Measurements from ENCODE around the gene HYLS1.

Gene HYLS1

DNA sequence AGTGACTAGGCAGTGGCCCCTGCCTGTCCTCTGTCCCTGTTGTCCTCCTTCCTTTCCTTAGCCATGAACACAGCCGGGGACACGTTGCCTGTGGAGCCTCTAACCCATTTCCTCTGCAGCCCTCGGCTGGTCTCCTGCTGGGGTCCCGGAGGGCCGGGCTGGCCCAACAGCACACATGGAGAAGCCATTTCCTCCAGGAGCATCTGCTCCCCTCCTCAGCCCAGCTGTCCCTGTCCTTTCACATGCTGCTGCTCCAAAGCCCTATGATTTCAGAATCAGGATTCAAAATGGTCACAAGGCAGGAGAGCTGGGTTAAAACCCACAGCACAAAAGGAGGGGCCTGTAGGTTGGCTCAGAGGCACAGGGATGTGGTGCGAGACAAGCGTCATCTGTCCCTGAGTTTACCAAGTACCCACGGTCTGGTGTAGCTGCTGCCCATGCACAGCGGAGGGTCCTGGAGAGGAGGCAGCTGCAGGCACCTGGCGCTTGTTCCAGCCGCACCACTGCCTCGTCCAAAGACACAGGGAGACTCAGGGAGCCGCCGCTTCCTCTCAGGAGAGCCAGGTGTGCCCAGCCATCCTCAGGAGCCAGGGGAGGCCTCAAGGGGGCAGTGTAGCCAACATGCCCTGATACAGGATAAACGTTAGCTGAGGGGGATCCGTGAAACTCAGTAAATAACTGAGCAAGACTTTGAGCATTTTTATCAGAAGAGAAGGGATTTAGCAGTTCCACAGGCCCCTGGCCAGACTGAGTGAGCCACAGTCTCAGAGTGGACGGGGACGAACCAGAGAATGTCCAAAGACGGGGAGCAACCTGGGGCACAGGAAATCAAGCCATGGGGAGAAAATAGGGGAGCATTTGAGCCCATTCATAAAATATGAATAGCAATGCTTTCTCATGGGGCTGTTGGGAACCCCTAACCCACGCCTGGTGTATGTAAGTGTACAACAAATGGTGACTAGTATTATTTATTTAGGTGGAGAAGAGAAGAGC, 54.4 kb downstream of the HYLS1 start:
- Histone ChIP-seq H3K36me3 (no peaks in the 10 kb centered on the region), H3K9me3 (no peaks in the 10 kb centered on the region), H3K4me3 (ENCODE audit: low read depth, low read length) (no peak overlapping the region), H3K4me1 (peaks cover 4% of the 10 kb centered on the region; the same call in 1 of the 2 replicates), H3K27me3 (no peaks in the 10 kb centered on the region)
- TF ChIP-seq, protein P1, sequence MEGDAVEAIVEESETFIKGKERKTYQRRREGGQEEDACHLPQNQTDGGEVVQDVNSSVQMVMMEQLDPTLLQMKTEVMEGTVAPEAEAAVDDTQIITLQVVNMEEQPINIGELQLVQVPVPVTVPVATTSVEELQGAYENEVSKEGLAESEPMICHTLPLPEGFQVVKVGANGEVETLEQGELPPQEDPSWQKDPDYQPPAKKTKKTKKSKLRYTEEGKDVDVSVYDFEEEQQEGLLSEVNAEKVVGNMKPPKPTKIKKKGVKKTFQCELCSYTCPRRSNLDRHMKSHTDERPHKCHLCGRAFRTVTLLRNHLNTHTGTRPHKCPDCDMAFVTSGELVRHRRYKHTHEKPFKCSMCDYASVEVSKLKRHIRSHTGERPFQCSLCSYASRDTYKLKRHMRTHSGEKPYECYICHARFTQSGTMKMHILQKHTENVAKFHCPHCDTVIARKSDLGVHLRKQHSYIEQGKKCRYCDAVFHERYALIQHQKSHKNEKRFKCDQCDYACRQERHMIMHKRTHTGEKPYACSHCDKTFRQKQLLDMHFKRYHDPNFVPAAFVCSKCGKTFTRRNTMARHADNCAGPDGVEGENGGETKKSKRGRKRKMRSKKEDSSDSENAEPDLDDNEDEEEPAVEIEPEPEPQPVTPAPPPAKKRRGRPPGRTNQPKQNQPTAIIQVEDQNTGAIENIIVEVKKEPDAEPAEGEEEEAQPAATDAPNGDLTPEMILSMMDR (IDR thresholded peaks at IDR 0.05; ENCODE audit: low read depth, low read length) = peak; percentile 88
- peak; percentile 75 for DNase-seq

DNA sequence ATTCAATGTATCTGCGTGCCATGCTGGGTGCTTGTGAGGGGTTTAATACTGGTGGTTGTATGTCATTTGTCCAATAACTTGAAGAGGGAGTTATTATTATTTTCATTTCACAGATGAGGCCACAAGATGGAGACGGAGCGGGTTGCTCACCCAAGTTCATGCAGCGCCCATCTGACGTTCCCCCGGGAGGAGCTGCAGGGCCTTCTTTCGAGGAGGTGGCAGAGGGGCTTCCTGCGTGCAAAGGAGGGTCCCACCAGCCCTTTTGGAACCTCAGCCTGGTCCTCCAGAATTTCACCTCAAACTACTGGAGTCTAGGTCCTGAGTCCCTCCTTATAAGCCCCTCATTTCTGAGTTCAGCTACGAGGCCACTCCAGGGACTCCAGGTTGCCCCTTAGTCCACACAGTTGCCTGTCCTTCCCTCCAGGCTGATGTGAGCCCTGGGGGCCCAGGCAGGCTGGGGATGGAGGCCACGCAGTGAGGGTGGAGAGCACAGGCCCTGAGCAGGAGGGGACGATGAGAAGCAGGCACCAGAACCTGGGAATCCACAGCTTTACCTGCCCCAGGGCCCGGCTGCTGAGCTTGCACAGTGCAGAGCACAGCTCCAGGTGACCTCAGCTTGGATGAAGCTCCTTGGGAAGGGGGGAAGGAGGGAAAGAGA, 55.4 kb downstream of the HYLS1 start:
- DNase-seq = no peak
- Histone ChIP-seq H3K36me3 (no peaks in the 10 kb centered on the region), H3K4me3 (ENCODE audit: low read depth, low read length) (no peak overlapping the region), H3K27me3 (no peaks in the 10 kb centered on the region), H3K9me3 (no peaks in the 10 kb centered on the region), H3K4me1 (peaks cover 4% of the 10 kb centered on the region; the same call in 1 of the 2 replicates)
- TF ChIP-seq, protein P1 (IDR thresholded peaks at IDR 0.05; ENCODE audit: low read depth, low read length) = no peak

DNA sequence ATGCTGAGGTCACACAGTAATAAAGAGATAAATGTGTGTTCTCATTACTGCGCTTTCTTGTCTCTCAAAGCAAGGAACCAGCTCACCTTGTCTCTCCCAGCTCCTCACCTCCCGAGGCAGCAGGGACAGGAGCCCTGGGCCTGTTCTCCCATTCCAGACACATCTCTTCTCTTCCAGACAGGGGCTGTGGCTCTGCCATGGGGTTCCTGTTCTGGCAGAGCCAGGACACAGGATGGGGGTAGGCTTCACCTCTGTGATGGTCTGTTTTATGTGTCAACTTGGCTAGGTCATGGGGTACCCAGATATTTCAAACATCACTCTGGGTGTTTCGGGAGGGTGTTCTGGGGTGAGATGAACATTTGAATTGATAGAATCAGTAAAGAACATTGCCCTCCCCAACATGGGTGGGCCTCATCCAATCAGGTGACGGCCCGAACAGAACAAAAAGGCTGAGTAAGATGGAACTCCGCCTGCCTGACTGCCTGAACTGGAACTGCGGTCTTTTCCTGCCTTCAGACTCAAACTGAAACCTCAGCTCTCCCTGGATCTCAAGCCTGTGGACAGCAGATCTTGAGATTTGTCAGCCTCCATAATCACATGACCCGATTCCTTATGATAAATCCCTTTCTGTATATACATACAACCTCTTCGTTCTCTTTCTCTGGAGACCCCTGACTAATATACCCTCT, 56.3 kb downstream of the HYLS1 start:
- H3K27me3 ChIP-seq = no peaks in the 10 kb centered on the region
- DNase-seq = no peak
- no peak overlapping the region for H3K4me3 ChIP-seq (ENCODE audit: low read depth, low read length)
- no peaks in the 10 kb centered on the region for H3K9me3 ChIP-seq
- H3K36me3 ChIP-seq = peaks cover 6% of the 10 kb centered on the region; the same call in 1 of the 2 replicates
- TF ChIP-seq, protein P1 (IDR thresholded peaks at IDR 0.05; ENCODE audit: low read depth, low read length) = no peak
- H3K4me1 ChIP-seq = peaks cover 4% of the 10 kb centered on the region; the same call in 1 of the 2 replicates

DNA sequence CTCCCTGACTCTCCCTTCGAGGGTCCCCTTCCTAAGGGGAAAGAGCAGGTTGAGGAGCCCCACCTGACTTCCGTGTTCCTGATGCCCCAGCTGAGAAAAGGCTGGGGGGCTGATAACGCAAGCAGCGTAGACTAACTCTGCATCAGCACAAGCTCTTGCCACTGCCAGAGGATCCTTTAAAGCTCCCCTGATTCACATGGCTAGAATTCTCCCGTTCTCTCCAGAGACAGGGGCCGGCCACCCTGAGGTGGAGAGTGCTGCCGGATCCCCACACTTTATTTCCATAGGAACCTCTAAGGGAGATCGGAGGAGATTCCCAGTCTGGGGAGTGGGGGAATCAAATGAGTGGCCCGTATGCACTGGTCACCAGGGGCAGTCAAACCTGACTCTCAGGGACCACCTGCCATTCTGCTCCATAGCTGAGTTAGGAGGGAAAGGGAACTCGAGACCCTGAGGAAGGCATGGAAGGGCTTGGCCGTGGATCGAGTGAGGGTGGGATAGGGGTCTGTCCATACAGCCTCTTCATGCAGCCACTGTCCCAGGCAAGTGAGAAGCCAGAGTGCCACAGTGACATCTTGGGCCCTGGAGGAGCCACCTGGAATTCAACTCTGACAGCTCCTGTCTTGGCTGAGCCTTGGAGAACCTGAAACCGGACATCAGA, 57.0 kb downstream of the HYLS1 start:
- Histone ChIP-seq H3K4me3 (ENCODE audit: low read depth, low read length) (no peak overlapping the region), H3K4me1 (peaks cover 4% of the 10 kb centered on the region; the same call in 1 of the 2 replicates), H3K36me3 (peaks cover 6% of the 10 kb centered on the region; the same call in 1 of the 2 replicates), H3K27me3 (no peaks in the 10 kb centered on the region), H3K9me3 (no peaks in the 10 kb centered on the region)
- TF ChIP-seq, protein P1 (IDR thresholded peaks at IDR 0.05; ENCODE audit: low read depth, low read length) = no peak
- no peak for DNase-seq

DNA sequence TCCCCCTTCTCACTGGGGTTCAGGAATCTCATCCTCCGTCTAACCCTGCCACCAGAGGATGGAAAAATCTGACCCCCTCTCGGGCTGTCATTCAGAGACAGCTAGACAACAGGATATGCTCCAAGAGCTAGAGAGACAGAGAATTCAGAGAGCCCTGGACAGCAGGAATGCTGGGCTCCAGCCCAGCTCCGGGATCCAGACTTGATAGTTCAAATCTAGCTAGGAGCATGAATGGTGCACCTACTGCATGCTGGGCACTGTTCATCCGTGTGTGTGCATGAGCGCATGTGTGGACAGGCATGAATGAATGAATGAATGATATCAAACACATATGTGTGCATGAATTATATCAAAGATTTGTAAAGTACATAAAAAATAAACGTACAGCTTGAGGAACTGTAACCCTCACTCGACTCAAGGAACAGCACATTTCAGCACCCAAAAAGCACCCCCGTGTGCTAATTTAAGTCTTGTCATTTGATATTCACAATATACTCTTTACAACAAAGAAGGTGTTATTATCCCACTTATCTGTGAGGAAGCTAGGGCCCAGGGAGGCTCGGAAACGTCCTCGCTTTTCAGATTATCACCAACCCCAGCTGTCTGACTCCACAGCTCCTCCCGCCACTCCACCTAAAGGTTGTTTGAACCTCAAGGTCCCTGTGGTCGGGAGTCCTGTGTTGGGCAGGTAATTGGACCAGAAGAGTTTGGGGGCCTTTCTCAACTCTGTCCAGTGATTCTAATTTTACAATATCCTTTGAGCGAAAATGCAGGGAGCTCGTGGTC, 57.7 kb downstream of the HYLS1 start:
- TF ChIP-seq, protein P1 (IDR thresholded peaks at IDR 0.05; ENCODE audit: low read depth, low read length) = no peak
- Histone ChIP-seq H3K4me3 (ENCODE audit: low read depth, low read length) (no peak overlapping the region), H3K27me3 (no peaks in the 10 kb centered on the region), H3K9me3 (no peaks in the 10 kb centered on the region), H3K4me1 (peaks cover 4% of the 10 kb centered on the region; the same call in 1 of the 2 replicates), H3K36me3 (peaks cover 6% of the 10 kb centered on the region; the same call in 1 of the 2 replicates)
- DNase-seq = no peak
